ENCODE results near the gene SLC16A9.
"Not testable (repeated sequence)": the region's sequence is repeated elsewhere in the genome, so short reads cannot be mapped to it uniquely, and the experiment has no call there.

SLC16A9 gene, protein sequence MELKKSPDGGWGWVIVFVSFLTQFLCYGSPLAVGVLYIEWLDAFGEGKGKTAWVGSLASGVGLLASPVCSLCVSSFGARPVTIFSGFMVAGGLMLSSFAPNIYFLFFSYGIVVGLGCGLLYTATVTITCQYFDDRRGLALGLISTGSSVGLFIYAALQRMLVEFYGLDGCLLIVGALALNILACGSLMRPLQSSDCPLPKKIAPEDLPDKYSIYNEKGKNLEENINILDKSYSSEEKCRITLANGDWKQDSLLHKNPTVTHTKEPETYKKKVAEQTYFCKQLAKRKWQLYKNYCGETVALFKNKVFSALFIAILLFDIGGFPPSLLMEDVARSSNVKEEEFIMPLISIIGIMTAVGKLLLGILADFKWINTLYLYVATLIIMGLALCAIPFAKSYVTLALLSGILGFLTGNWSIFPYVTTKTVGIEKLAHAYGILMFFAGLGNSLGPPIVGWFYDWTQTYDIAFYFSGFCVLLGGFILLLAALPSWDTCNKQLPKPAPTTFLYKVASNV

DNA sequence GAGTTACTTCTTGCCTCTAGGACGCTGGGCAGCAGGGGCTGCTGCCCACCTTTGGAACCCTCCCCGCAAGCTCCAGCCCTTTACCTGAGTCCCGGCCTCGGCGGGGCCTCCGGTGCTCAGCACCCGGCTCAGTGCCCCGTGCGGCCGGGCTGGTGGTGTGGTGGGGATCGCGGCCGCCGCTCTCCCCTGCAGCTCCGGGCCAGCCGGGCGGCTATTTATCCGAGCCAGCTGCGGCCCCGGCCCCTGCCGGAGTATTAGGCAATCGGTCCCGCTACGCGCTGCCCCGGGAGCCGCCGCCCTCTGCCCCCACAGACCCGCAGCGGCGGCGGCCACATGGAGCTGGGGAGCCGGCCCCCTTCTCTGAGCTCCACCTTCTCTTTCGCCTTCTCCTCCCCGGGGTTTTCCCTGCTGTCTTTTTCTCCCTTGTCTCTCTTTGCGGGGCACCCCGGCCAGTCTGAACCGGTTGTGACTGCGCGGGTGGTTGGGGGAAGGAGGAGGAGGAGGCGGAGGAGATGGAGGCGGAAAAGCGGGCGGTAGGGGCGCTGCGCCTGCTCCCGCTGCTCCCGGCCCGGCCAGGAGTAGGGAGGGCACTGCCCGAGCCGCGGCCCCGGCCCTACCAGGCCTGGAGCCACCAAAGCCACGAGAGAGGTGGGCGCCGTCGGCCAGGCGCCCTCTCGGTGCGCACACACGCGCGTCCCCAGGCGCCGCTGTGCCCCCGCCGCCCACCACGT lies at the start of gene SLC16A9:
SLC16A9 (minus strand) TSS at position 456 of the 731 bp plus-strand sequence. CDS start 25,559 bp downstream, outside the sequence.
- DNase-seq: no peak

DNA sequence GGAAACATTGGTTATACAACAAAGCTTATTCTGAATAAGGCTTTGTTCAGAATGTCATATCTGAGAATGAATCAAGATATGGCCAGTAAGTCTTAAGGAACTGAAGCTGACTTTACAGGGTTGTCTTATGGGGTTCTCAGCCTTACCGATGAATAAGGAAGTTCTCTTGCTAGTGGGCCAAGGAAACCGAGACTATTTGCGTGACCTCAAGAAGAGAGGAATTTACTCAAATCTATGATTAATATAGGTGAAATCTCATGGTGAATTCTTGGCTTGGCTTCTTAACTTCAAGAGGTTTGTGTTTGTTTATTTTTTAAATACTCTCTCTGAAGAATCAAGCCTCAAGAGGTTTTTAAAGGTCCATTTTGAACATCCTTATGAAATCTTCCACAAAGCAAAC lies 48.3 kb upstream of the SLC16A9 start:
- DNase-seq: no peak

DNA sequence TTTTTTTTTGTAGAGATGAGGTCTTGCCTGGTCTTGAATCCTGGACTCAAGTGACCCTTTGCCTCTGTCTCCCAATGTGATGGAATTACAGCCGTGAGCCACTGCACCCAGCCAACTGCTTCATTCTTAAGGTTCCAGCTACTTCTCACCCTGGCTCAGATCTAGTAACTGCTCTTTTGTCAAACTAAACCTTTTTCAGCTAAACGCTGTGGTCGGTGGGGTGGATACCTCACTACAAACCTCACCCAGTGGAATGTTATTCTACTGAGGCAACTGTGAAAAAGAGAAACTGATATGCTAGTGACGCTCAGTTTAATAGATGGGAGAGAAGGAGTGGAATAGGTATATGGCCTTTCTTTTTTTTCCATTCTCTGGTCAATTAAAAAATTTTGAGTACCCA lies 45.3 kb upstream of the SLC16A9 start:
- no peak for DNase-seq

DNA sequence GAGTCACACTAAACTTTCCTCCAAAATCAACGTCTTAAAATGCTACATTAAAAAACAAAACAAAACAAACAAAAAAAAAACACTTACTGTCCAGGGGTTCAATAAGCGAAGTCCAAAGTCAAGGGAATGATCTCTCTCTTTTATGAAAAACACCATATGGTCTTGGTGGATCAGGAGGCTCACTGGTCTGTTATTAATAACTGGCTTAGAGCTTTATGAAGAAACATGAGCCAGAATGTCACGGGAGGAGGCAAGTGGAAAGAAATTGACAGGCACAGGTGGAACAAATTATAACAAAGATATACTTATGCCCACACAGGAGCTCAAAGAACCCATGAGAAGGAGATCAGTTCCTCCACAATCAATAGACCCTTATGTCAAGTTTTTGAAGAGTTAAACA lies 43.6 kb upstream of the SLC16A9 start, which contains the start of gene MRLN:
MRLN (minus strand) TSS at position 189 of the 400 bp plus-strand sequence.
- no peak for DNase-seq

DNA sequence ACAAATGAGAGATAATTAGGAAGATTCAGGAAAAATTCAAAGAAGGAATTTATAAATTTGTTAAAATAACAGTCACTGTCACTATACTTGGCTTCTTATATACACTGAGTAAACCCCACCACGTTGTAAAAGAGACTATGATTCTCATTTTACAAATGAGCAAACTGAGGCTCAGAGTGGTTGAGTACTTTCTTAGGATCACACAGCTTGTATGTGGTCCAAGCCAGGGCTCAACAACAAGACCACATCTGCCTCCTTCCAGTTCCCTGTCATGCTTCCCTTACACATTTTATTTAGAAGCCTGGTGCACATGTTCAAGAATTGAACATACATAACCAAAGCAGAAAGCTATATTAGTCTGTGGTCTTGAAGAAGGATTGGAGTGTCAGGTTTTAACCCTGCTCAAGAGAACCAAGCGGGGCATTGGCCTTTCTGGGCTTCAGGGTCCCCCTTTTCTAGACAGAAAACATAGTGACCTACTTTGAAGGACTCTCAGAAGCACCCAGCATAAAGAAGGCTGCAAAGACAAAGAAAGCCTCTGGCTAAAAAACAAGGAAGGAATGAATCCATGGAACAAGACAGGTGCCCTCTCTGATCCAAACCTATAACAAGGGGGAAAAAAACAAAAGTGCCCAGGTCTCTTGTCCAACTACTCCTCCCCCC lies 42.8 kb upstream of the SLC16A9 start:
- DNase-seq: no peak

DNA sequence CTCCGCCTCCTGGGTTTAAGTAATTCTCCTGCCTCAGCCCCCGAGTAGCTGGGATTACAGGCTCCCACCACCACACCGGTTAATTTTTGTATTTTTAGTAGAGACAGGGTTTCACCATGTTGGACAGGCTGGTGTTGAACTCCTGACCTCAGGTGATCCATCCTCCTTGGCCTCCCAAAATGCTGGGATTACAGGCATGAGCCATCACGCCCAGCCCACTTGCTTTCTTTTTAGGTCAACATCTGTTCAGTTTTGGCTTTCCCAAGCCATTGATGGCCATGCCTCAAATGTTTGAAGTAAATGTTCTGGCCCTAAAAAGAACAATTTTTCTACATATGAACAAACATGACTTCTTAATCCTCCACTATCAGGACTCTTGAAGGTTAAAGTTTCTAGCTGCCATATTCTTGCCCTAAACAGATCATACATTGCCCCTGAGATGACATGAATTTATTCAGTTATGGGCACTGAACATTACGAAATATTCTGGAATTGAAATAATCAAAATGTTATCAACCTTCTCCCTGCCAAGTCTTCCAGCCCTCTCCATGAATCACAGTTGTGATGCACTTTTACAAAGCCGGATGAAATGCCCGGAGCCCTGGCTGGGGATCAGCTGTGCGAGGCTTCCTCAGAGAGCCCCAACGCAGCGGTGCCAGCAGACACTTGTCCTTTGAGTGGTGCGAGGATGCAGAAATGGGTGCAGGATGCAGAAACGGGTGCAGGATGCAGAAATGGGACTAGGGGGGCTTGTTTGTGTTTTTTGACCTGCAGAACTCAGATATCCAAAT lies 40.7 kb upstream of the SLC16A9 start:
- no peak for DNase-seq

DNA sequence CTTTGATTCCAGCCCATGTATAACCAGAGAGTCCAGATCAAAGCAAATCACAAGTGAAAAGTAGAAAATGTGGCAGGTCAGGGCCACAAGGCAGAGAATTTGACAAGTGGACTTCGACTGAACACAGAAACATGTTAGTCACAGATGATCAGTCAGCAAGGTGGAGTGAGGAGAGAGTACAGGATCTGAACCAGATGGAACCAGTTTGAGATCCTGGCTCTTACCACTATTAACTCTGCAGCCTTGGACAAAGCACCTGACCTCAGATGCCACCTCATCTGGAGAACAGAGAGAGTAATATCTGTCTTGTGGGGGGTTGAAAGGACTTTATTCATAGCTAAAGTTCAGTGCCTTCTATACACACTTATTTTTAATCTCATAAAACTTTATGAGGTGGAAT lies 39.2 kb upstream of the SLC16A9 start:
- no peak for DNase-seq

DNA sequence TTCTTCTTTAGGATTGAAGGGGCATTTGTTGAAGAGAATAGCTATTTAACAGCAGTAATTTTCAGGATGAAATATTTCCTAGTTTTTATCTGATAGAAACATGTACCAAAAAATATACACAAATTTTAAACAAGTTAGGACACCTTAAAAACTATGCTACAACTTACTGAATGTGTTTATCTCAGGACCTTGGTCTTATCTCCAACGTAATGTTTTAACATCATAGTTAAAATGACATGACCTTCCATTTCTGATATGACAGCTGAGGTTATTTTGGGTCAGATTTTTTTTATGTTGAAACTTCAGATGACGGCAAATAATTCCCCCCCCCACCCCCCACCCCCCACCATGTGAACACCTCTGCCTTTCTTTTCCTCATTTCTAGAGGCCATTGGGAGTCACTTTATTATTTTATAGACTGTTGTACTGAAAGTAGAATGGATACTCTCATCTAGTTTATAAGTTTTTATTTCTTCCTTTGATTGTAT lies 35.6 kb upstream of the SLC16A9 start:
- no peak for DNase-seq

DNA sequence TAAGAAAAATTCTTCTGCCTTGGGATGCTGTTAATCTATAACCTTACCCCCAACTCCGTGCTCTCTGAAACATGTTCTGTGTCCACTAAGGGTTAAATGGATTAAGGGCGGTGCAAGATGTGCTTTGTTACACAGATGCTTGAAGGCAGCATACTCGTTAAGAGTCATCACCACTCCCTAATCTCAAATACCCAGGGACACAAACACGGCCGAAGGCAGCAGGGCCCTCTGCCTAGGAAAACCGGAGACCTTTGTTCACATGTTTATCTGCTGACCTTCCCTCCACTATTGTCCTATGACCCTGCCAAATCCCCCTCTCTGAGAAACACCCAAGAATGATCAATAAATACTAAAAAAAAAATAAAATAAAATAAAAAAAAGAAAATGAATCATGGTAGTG lies 35.1 kb upstream of the SLC16A9 start:
- DNase-seq: not testable (repeated sequence)

DNA sequence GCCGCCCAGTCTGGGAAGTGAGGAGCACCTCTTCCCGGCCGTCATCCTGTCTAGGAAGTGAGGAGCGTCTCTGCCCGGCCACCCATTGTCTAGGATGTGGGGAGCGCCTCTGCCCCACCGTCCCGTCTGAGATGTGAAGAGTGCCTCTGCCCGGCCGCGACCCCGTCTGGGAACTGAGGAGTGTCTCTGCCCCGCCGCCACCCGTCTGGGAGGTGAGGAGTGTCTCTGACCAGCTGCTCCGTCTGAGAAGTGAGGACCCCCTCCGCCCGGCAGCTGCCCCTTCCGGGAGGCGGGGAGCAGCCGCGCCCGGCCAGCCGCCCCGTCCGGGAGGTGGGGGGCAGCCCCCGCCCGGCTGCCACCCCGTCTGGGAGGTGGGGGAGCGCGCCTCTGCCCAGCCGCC lies 34.5 kb upstream of the SLC16A9 start:
- not testable (repeated sequence) for DNase-seq

DNA sequence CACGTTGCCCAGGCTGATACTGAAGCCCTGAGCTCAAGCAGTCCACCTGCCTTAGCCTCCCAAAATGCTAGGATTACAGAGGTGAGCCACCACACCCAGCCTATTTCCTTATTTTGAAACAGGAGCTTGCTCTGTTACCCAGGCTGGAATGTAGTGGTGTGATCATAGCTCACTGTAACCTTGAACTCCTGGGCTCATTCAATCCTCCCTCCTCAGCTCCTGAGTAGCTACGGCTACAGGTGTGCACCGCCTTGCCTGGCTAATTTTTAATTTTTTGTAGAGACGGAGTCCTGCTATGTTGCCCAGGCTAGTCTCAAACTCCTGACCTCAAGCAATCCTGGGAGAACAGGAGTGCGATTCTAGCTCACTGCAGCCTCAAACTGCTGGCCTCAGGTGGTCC lies 31.9 kb upstream of the SLC16A9 start:
- DNase-seq: no peak

DNA sequence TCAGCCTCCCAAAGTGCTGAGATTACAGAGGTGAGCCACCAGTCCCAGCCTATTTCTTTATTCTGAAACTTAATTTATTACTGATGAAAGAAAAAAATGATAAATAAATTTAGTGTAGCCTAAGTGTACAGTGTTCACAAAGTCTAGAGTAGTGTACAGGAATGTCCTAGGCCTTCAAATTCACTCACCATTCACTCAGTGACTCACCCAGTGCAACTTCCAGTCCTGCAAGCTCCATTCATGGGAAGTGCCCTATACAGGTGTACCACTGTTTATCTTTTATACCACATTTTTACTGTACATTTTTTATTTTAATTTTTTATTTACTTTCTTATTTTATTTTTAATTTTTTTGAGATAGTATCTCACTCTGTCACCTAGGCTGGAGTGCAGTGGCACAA lies 31.4 kb upstream of the SLC16A9 start:
- DNase-seq: no peak

DNA sequence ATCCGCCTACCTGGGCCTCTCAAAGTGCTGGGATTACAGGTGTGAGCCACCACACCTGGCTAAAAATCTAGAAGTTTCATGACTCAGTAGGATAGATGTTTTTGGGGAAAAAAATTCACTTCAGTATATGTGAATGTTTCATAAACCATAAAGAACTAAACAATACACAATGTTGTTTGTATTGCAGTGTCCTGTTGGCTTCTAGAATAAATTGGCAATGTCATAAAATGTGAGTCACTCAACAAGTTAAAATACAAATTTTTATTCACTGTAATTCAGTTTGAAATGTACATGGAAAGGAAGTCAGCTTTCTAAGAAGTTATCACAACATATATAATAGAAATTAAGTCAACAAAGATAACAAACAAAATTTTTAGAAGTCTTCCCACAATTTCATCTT lies 27.1 kb upstream of the SLC16A9 start:
- no peak for DNase-seq

DNA sequence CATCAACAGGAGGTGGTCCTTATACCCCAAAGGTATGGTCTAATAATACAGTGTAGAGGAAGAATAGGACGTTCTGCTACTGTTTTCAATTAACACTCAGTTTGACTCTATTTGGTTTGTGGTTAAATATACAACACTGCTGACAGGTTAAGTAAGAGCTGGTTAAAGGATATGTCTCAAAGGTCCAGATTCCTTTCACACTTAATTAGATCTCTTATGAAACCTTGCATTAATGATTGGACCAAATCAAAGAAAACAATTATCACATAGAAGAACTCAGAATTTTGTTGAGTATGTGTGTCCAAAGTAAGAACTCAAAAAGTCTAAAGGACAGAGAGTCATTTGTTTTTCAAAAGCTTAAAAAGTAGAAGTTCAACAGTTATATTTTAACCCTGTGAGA lies 25.6 kb upstream of the SLC16A9 start:
- no peak for DNase-seq

DNA sequence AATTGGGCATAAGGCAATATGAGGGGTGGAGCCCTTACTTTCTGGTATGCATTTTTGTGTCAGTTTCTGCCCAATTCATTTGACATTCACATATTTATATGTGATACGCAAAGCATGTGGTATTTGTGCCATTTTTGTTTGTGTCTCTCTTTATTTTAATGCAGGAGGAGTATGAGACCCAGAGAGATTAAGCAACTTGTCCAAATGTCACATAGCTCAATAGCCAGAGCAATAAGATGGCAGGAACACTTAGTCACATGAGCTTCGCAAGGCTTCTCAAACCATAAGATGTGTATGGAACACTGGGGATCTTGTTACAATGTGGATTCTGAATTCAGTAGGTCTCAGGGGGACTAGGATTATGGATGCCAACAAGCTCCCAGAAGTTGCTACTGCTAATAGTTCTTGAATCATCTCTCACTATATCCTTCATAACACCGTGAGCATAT lies 24.4 kb upstream of the SLC16A9 start:
- DNase-seq: no peak

DNA sequence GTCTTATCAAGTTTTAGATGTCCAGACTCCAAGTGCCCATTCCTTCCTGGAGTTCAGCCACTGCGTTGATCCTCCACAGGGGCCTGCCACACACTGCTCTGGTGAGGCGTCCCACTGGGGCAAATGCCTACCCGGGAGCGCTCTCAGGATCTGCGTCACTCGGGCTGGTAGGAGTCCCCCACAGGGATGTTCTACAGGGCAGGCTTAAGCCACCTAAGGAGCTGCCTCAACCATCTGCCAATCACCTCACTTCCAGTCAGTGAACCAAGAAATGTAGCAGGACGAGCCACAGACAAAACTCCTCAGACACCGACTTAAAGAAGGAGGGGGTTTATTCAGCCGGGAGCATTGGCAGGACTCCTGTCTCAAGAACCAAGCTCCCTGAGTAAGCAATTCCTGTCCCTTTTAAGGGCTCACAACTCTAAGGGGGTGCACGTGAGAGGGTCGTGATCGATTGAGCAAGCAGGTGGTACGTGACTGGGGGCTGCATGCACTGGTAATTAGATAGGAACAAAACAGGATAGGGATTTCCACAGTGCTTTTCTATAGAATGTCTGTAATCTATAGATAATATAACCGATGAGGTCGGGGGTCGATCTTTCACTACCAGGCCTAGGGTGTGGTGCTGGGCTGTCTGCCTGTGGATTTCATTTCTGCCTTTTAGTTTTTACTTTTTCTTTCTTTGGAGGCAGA lies 23.8 kb upstream of the SLC16A9 start:
- DNase-seq: not testable (repeated sequence)

DNA sequence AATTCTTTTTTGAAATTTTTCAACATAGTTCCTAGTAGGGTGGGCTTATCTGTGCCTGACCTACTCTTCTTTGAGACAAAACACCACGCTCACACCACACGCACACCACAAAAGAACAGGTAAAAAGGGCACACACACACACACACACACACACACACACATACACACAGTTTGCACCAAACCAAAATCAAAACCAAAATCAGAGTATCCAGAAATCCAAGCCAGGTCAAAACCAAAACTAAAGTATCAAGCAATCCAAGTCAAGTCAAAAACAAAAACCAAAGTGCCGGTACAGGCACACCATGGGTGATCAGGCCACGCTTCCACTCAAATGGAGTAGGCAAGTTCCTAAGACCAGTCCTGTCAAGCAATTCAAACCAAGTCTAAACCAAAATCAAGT lies 23.2 kb upstream of the SLC16A9 start:
- not testable (repeated sequence) for DNase-seq

DNA sequence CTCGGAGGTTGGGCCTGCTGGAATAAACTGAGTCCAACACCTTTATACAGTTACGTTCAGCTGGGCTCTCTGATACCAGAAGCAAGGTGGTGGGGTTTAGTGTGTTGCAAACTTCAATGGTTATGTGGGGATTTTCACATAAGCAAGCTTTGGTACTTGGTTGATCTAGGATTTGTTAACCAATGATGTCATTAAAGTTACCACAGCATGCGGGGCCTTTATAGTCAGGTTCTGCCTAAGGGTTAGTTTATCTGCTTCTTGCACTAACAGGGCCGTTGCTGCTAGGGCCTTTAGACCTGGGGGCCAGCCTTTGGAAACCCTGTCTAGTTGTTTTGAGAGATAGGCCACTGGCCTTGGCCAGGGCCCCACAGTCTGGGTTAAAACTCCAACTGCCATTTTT lies 19.5 kb upstream of the SLC16A9 start:
- not testable (repeated sequence) for DNase-seq

DNA sequence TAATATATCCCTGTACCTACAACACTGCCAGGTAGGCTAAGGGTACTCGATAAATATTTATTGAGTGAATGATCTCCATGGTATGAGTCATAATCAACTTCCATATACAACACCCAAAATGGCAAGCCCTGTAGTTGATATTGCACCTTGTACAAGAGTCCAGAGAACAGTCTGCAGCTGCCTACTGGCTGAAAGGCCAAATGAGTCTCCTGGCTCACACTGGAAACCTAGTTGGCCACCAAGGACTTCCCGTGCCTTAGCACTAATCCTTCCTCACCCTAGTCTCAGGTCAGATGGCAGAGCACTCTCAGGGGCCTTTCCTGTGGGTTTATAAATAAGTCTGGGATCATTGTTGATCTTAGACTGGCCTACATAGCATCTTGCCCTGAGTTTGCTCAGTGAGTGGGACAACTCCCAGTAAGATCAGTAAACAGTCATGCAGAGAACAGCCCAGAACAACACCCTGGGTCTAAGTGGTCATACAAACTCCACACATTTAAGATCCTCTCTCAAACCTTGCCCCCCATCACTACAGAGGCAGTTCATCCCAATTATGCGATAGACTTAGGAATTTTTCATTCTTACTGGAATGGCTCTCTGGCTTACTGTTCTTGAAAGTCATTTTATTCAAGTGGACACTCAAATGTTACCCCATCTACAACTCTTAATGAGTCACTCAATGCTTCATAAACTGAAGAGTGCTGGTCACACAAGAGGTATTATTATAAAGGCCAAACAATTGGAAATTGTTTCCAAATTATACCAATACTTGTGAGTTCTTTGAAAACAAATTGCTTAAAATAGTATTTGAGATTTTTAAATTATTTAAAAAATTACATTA lies 14.7 kb upstream of the SLC16A9 start:
- no peak for DNase-seq

DNA sequence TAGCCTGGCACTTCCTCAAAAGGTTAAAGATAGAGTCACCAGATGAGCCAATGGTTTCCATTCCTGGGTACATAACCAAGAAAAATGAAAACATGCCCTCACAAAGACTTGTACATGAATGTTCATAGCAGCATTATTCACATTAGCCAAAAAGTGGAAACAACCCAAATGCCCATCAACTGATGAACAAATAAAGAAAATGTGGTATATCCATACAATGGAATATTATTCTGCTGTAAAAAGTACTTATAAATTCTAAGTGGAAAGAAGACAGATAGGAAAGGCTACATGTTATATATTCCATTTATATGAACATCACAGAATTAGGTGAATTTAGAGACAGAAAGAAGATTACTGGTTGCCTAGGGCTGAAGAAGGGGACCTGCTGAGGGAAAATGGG lies 10.7 kb upstream of the SLC16A9 start:
- DNase-seq: no peak

DNA sequence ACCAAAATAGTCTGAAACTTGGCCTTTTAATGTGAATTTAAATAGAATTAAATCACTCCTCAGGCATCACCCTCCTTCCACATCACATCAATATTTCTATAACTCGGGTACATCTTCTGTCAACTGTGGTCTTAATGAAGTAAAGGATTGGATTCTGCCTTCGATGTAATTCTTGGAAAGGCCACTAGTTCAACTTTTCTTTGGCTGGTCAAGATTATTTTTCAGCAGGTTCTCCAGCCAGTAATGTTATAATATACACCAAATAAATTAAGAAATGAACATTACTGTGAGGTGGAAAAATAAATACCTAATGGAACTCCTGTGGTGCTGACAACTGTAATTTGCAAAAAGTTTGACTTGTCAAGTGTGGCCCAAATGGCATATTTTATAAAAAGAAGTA lies 9.7 kb upstream of the SLC16A9 start:
- no peak for DNase-seq
